Retinal pigment epithelial cell (primary cell): ENCODE measurements around the gene MAS1.
A peak's percentile ranks its signal among the peaks of the same experiment; 100 is the strongest.
"Not testable (repeated sequence)": the region's sequence is repeated elsewhere in the genome, so short reads cannot be mapped to it uniquely, and the experiment has no call there.

ENCODE experiments used
- DNase-seq: peaks from one replicate; pipeline ENCODE4 v3.0.0-alpha.2; 2010; ENCODE audit warnings: low read depth
- H3K4me3 ChIP-seq: 2 replicates; pipeline ENCODE4 v1.5.1; 2011; ENCODE audit warnings: mild to moderate bottlenecking, low read length, control low read depth, moderate library complexity
- CTCF ChIP-seq: conservative IDR thresholded peaks from 2 replicates; pipeline ENCODE4 v1.5.1; 2011; ENCODE audit warnings: low read depth, low read length, control low read depth, inconsistent platforms

Gene MAS1

GRCh38 chr6:159890792-159891191 lies at the start of gene MAS1:
MAS1 (plus strand) TSS chr6:159890988; CDS start chr6:159906956, 15,968 bp downstream.
- DNase-seq, result no peak
- TF ChIP-seq CTCF, result no peak
- no peak within 1 kb of the TSS for H3K4me3 ChIP-seq

GRCh38 chr6:159842035-159842434 lies 48.8 kb upstream of the MAS1 start:
- H3K4me3 ChIP-seq, result no peak overlapping the region
- no peak for DNase-seq
- TF ChIP-seq CTCF, result peak; percentile 44

GRCh38 chr6:159844737-159845645 lies 45.8 kb upstream of the MAS1 start:
- no peak for TF ChIP-seq CTCF
- no peak for DNase-seq
- no peak overlapping the region for H3K4me3 ChIP-seq

GRCh38 chr6:159848552-159848951 lies 42.2 kb upstream of the MAS1 start:
- H3K4me3 ChIP-seq, DNase-seq: not testable (repeated sequence)

- H3K4me3 ChIP-seq, DNase-seq: not testable (repeated sequence)
Observed at GRCh38 chr6:159849851-159850250, 40.9 kb upstream of the MAS1 start.

GRCh38 chr6:159852877-159853276 lies 37.9 kb upstream of the MAS1 start:
- DNase-seq, result no peak
- peak; percentile 38 for TF ChIP-seq CTCF
- H3K4me3 ChIP-seq, result no peak overlapping the region

- no peak overlapping the region for H3K4me3 ChIP-seq
- TF ChIP-seq CTCF, result no peak
- no peak for DNase-seq
Observed at GRCh38 chr6:159853754-159854153, 37.0 kb upstream of the MAS1 start.

- H3K4me3 ChIP-seq, result no peak overlapping the region
- DNase-seq, result no peak
- TF ChIP-seq CTCF, result no peak
Observed at GRCh38 chr6:159854959-159855358, 35.8 kb upstream of the MAS1 start.
